ENCODE measurements around the gene MRGPRG.

MRGPRG gene

GRCh38 chr11:3194016-3194816 lies 24.4 kb downstream of the MRGPRG start:
- no peak for DNase-seq (ENCODE audit: low spot score)

- DNase-seq (ENCODE audit: low spot score), result no peak
Observed at GRCh38 chr11:3193373-3194015, 25.1 kb downstream of the MRGPRG start.

- DNase-seq (ENCODE audit: low spot score), result no peak
Observed at GRCh38 chr11:3192511-3193372, 25.9 kb downstream of the MRGPRG start.

- no peak for DNase-seq (ENCODE audit: low spot score)
Observed at GRCh38 chr11:3191586-3192324, 26.9 kb downstream of the MRGPRG start.

GRCh38 chr11:3190600-3190999 lies 28.0 kb downstream of the MRGPRG start:
- no peak for DNase-seq (ENCODE audit: low spot score)

- no peak for DNase-seq (ENCODE audit: low spot score)
Observed at GRCh38 chr11:3189886-3190583, 28.6 kb downstream of the MRGPRG start.

- DNase-seq (ENCODE audit: low spot score), result no peak
Observed at GRCh38 chr11:3189196-3189843, 29.3 kb downstream of the MRGPRG start.

- DNase-seq (ENCODE audit: low spot score), result no peak
Observed at GRCh38 chr11:3188496-3189195, 30.0 kb downstream of the MRGPRG start.

- no peak for DNase-seq (ENCODE audit: low spot score)
Observed at GRCh38 chr11:3186166-3186953, 32.3 kb downstream of the MRGPRG start.

- DNase-seq (ENCODE audit: low spot score), result no peak
Observed at GRCh38 chr11:3184732-3185347, 33.8 kb downstream of the MRGPRG start.

- DNase-seq (ENCODE audit: low spot score), result no peak
Observed at GRCh38 chr11:3183523-3183922, 35.1 kb downstream of the MRGPRG start.

GRCh38 chr11:3182462-3182852 lies 36.2 kb downstream of the MRGPRG start:
- no peak for DNase-seq (ENCODE audit: low spot score)

- no peak for DNase-seq (ENCODE audit: low spot score)
Observed at GRCh38 chr11:3181725-3182461, 36.7 kb downstream of the MRGPRG start.

GRCh38 chr11:3180869-3181268 lies 37.7 kb downstream of the MRGPRG start:
- no peak for DNase-seq (ENCODE audit: low spot score)

GRCh38 chr11:3178349-3178748 lies 40.3 kb downstream of the MRGPRG start:
- DNase-seq (ENCODE audit: low spot score), result no peak

- no peak for DNase-seq (ENCODE audit: low spot score)
Observed at GRCh38 chr11:3177931-3178330, 40.7 kb downstream of the MRGPRG start.

- no peak for DNase-seq (ENCODE audit: low spot score)
Observed at GRCh38 chr11:3176487-3176886, 42.1 kb downstream of the MRGPRG start.

- no peak for DNase-seq (ENCODE audit: low spot score)
Observed at GRCh38 chr11:3175194-3175593, 43.4 kb downstream of the MRGPRG start.
